Measurements from ENCODE around the gene ATP5ME. TPM values are rescaled to one million over a fixed set of nuclear protein-coding genes. Genes with fewer than 3 reads are reported as not detected.
A peak's percentile ranks its signal among the peaks of the same experiment; 100 is the strongest.

Gene ATP5ME
- total RNA-seq, 1 donor from 2014 or later = 95.1 TPM

GRCh38 chr4:654871-655463 lies 19.1 kb downstream of the ATP5ME start:
- Mint-ChIP-seq H3K9me3 (peaks cover 2% of the 10 kb centered on the region), H3K36me3 (no peaks in the 10 kb centered on the region), H3K27me3 (ENCODE audit: insufficient read depth, low read depth) (peaks cover 7% of the 10 kb centered on the region), H3K4me3 (no peak overlapping the region), H3K27ac (no peak overlapping the region), H3K4me1 (peaks cover 7% of the 10 kb centered on the region)
- Histone ChIP-seq H4K20me1 (ENCODE audit: low read depth) (no peaks in the 10 kb centered on the region), H3K79me2 (ENCODE audit: low read depth) (no peaks in the 10 kb centered on the region), H3K27me3 (no peaks in the 10 kb centered on the region), H3K9ac (no peak overlapping the region), H2AFZ (replicated peaks) (no peak overlapping the region), H3F3A (ENCODE audit: low read depth) (peaks cover 5% of the 10 kb centered on the region), H3K4me2 (no peak overlapping the region), H3K36me3 (no peaks in the 10 kb centered on the region), H3K4me1 (no peaks in the 10 kb centered on the region), H3K4me3 (no peak overlapping the region), H3K27ac (no peak overlapping the region), H3K9me3 (ENCODE audit: low read depth) (no peaks in the 10 kb centered on the region)
- no peak for TF ChIP-seq EZH2phosphoT487 (IDR thresholded peaks at IDR 0.05)
- TF ChIP-seq EZH2 (IDR thresholded peaks at IDR 0.05) = no peak
- TF ChIP-seq, protein P1, sequence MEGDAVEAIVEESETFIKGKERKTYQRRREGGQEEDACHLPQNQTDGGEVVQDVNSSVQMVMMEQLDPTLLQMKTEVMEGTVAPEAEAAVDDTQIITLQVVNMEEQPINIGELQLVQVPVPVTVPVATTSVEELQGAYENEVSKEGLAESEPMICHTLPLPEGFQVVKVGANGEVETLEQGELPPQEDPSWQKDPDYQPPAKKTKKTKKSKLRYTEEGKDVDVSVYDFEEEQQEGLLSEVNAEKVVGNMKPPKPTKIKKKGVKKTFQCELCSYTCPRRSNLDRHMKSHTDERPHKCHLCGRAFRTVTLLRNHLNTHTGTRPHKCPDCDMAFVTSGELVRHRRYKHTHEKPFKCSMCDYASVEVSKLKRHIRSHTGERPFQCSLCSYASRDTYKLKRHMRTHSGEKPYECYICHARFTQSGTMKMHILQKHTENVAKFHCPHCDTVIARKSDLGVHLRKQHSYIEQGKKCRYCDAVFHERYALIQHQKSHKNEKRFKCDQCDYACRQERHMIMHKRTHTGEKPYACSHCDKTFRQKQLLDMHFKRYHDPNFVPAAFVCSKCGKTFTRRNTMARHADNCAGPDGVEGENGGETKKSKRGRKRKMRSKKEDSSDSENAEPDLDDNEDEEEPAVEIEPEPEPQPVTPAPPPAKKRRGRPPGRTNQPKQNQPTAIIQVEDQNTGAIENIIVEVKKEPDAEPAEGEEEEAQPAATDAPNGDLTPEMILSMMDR (IDR thresholded peaks at IDR 0.05) = no peak
- DNase-seq (ENCODE audit: low spot score) = peak; percentile 1

DNA sequence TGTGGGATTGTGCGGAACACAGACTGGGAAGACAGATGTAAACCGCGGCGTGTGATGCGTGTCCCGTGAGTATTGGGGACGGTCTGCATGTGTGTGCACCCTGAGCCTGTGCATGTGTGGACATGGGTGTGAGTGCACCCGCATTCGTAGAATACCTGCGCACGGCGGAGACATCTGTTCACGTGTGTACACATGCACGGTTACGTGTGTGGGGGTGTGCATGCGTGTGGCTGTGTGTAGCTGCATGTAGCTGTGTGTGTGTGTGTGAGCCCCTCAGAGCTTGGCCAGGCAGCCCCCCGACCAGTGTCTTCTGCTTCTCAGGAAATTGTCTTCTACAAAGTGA lies 19.6 kb downstream of the ATP5ME start:
- H3K27ac Mint-ChIP-seq = no peak overlapping the region
- TF ChIP-seq EZH2phosphoT487 (IDR thresholded peaks at IDR 0.05) = no peak
- TF ChIP-seq, protein P1 (IDR thresholded peaks at IDR 0.05) = no peak
- TF ChIP-seq EZH2 (IDR thresholded peaks at IDR 0.05) = no peak
- peaks cover 2% of the 10 kb centered on the region for H3K9me3 Mint-ChIP-seq
- peaks cover 4% of the 10 kb centered on the region for H3K27me3 Mint-ChIP-seq (ENCODE audit: insufficient read depth, low read depth)
- Histone ChIP-seq H3K4me1 (no peaks in the 10 kb centered on the region), H3K79me2 (ENCODE audit: low read depth) (no peaks in the 10 kb centered on the region), H3K27me3 (no peaks in the 10 kb centered on the region), H3K9ac (no peak overlapping the region), H3K9me3 (ENCODE audit: low read depth) (no peaks in the 10 kb centered on the region), H3F3A (ENCODE audit: low read depth) (peaks cover 5% of the 10 kb centered on the region), H3K27ac (no peak overlapping the region), H4K20me1 (ENCODE audit: low read depth) (no peaks in the 10 kb centered on the region), H3K4me3 (no peak overlapping the region), H2AFZ (replicated peaks) (no peak overlapping the region), H3K4me2 (no peak overlapping the region), H3K36me3 (no peaks in the 10 kb centered on the region)
- H3K4me1 Mint-ChIP-seq = peaks cover 7% of the 10 kb centered on the region
- DNase-seq (ENCODE audit: low spot score) = no peak
- no peaks in the 10 kb centered on the region for H3K36me3 Mint-ChIP-seq
- no peak overlapping the region for H3K4me3 Mint-ChIP-seq

DNA sequence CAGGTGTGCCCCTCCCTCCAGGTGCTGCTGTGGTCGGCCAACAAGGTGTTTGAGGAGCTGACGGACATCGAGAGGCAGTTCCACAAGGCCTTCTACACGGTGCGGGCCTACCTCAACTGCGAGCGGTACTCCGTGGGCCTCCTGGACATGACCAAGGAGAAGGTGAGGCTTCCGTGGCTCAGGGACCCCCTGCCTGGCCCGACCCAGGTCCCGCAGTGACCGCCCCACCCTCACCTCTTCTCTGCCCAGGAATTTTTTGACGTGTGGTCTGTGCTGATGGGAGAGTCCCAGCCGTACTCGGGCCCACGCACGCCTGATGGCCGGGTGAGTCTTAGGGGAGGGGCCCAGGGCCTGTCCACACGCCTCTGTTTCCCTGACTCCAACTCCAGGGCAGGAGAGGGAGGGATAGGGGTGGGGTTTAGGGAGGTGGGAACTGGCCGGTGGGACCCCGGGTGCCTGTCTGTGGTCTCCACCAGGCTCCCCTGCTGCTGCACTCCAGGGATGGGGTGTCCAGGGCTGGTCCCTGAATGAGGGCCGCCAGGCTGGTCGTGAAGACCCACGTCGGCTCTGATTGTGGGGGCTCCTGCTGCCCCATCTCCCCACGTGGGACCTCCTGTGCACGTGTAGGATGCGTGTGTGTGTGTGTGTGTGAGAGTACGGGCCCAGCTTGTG lies 20.1 kb downstream of the ATP5ME start:
- Histone ChIP-seq H3K27me3 (no peaks in the 10 kb centered on the region), H3K4me2 (no peak overlapping the region), H3K27ac (no peak overlapping the region), H3K79me2 (ENCODE audit: low read depth) (no peaks in the 10 kb centered on the region), H4K20me1 (ENCODE audit: low read depth) (no peaks in the 10 kb centered on the region), H3K9me3 (ENCODE audit: low read depth) (no peaks in the 10 kb centered on the region), H3K4me1 (peaks cover under 1% of the 10 kb centered on the region), H3K9ac (no peak overlapping the region), H3K4me3 (no peak overlapping the region), H3F3A (ENCODE audit: low read depth) (peaks cover under 1% of the 10 kb centered on the region), H2AFZ (replicated peaks) (no peak overlapping the region), H3K36me3 (no peaks in the 10 kb centered on the region)
- TF ChIP-seq, protein P1 (IDR thresholded peaks at IDR 0.05) = no peak
- TF ChIP-seq EZH2 (IDR thresholded peaks at IDR 0.05) = no peak
- TF ChIP-seq EZH2phosphoT487 (IDR thresholded peaks at IDR 0.05) = no peak
- Mint-ChIP-seq H3K27me3 (ENCODE audit: insufficient read depth, low read depth) (peaks cover 4% of the 10 kb centered on the region), H3K36me3 (no peaks in the 10 kb centered on the region), H3K27ac (no peak overlapping the region), H3K4me1 (peaks cover 7% of the 10 kb centered on the region), H3K4me3 (no peak overlapping the region), H3K9me3 (peaks cover 2% of the 10 kb centered on the region)
- DNase-seq (ENCODE audit: low spot score) = no peak
